ENCODE results near the gene LRP2.

DNA sequence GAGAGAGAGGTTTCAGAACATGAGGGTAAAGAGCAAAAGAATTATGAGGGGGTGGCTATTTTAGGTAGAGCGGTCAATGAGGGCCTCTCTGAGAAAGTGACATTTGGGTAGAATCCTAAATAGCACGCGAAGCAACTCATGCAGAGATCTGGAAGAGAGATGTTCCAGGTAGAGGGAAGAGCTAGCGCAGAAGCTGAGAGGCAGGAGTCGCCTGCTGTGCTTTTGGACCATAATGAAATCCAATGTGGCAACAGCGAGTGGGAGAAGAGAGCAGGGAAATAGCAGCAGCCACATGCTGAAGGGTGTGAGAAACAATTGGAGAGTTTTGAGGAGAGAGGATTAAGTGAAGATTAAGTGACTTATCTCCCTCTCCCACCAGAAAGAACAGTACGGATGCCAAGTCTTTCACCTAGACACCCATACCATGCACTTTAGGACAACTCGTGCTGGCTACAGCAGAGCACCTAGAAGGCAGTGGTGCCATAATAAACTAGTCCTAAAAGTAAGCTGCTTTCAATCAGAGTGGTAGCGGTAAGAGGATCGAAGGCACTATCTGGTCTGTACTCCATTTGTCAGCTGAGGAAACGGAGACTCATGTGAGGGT, 129.7 kb downstream of the LRP2 start:
- TF ChIP-seq TCF12 (IDR thresholded peaks at IDR 0.05; ENCODE audit: low read depth), result no peak
- no peak for TF ChIP-seq FOXM1 (IDR thresholded peaks at IDR 0.05; ENCODE audit: borderline replicate concordance, low read depth)
- no peak for TF ChIP-seq RAD21 (IDR thresholded peaks at IDR 0.05; ENCODE audit: low read depth)
- no peak for TF ChIP-seq TAF1 (IDR thresholded peaks at IDR 0.05; ENCODE audit: low read depth)
- TF ChIP-seq YY1 (IDR thresholded peaks at IDR 0.05; ENCODE audit: low read depth), result no peak
- TF ChIP-seq, protein P1, sequence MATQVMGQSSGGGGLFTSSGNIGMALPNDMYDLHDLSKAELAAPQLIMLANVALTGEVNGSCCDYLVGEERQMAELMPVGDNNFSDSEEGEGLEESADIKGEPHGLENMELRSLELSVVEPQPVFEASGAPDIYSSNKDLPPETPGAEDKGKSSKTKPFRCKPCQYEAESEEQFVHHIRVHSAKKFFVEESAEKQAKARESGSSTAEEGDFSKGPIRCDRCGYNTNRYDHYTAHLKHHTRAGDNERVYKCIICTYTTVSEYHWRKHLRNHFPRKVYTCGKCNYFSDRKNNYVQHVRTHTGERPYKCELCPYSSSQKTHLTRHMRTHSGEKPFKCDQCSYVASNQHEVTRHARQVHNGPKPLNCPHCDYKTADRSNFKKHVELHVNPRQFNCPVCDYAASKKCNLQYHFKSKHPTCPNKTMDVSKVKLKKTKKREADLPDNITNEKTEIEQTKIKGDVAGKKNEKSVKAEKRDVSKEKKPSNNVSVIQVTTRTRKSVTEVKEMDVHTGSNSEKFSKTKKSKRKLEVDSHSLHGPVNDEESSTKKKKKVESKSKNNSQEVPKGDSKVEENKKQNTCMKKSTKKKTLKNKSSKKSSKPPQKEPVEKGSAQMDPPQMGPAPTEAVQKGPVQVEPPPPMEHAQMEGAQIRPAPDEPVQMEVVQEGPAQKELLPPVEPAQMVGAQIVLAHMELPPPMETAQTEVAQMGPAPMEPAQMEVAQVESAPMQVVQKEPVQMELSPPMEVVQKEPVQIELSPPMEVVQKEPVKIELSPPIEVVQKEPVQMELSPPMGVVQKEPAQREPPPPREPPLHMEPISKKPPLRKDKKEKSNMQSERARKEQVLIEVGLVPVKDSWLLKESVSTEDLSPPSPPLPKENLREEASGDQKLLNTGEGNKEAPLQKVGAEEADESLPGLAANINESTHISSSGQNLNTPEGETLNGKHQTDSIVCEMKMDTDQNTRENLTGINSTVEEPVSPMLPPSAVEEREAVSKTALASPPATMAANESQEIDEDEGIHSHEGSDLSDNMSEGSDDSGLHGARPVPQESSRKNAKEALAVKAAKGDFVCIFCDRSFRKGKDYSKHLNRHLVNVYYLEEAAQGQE (IDR thresholded peaks at IDR 0.05; ENCODE audit: low read depth), result no peak
- TF ChIP-seq EGR1 (IDR thresholded peaks at IDR 0.05), result no peak
- no peak for TF ChIP-seq CEBPB (IDR thresholded peaks at IDR 0.05)
- TF ChIP-seq, protein P2, sequence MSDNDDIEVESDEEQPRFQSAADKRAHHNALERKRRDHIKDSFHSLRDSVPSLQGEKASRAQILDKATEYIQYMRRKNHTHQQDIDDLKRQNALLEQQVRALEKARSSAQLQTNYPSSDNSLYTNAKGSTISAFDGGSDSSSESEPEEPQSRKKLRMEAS (IDR thresholded peaks at IDR 0.05), result no peak
- TF ChIP-seq EP300 (IDR thresholded peaks at IDR 0.05; ENCODE audit: borderline replicate concordance), result no peak
- TF ChIP-seq TEAD4 (IDR thresholded peaks at IDR 0.05), result no peak
- TF ChIP-seq CREB1 (IDR thresholded peaks at IDR 0.05; ENCODE audit: low read depth), result no peak
- TF ChIP-seq, protein P3, sequence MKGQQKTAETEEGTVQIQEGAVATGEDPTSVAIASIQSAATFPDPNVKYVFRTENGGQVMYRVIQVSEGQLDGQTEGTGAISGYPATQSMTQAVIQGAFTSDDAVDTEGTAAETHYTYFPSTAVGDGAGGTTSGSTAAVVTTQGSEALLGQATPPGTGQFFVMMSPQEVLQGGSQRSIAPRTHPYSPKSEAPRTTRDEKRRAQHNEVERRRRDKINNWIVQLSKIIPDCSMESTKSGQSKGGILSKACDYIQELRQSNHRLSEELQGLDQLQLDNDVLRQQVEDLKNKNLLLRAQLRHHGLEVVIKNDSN (IDR thresholded peaks at IDR 0.05), result no peak
- no peak for TF ChIP-seq ZBTB7A (IDR thresholded peaks at IDR 0.05; ENCODE audit: low read depth)

Measured in Ishikawa (cell line).